ENCODE data around the gene TSC1.

Gene TSC1

DNA sequence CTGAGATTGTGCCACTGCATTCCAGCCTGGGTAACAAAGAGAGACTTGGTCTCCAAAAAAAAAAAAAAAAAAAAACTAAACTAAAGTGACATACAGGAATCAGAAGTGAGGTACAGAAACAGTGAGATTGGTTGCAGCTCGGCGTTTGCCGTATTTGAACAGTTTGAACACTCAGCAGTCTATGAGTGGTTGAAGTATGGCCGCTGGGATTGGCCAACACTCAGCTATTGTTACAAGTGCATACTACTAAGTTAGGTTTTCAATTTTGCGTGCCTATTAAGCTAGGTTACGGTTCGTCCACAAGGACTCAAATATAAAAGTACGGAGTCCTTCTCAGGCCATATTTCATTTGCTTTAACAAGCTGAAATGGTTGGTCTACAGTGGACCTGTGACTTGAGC, 3.3 kb upstream of the TSC1 start:
- H3K27ac ChIP-seq = no peak overlapping the region
- H3K4me1 ChIP-seq (ENCODE audit: control insufficient read depth in 1 of 2, insufficient read depth in 1 of 2, low read depth in 1 of 2, low read length in 1 of 2) = peaks cover 19 to 20% of the 10 kb centered on the region in 2 experiments
- H3K27me3 ChIP-seq = no peaks in the 10 kb centered on the region
- no peaks in the 10 kb centered on the region for H3K9me3 ChIP-seq
- no peak for TF ChIP-seq CTCF (IDR thresholded peaks at IDR 0.05)
- no peak overlapping the region for H3K4me3 ChIP-seq (ENCODE audit: low read depth in 1 of 2, low read length in 1 of 2)
- no peaks in the 10 kb centered on the region for H3K36me3 ChIP-seq

DNA sequence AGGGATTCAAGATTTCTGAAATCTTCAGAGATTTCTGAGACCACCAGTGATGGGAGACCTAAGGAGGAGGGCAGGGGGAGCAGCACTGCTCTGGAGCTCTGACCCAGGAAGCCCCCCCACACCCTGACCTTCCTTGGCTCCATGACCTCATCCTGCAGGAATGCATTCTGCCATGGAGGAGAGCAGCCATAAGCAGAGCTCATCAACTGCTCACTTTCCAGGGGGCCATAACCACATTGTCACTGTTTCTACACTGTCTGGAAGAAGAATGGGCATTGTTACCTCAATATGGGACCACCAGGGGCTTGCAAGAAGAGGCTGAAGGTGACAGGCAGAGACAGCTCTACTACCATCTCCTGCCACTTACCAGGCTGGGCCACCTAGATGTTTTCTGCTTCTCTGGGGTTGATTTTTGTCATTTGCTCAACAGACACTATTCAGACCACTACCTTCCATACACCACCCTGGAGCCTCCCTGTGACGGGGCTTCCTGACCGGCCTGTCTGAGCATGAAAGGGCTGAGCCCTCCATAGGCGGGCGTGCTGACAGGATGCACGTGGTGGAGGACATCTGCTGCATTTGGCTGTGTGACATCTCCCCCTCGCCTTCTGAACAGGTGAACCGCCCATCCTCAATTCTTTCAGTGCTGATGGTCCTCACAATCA, 2.3 kb upstream of the TSC1 start:
- Histone ChIP-seq H3K4me3 (ENCODE audit: low read depth in 1 of 2, low read length in 1 of 2) (no peak overlapping the region), H3K27ac (no peak overlapping the region), H3K27me3 (no peaks in the 10 kb centered on the region), H3K4me1 (ENCODE audit: control insufficient read depth in 1 of 2, insufficient read depth in 1 of 2, low read depth in 1 of 2, low read length in 1 of 2) (peaks cover 20 to 24% of the 10 kb centered on the region in 2 experiments), H3K36me3 (no peaks in the 10 kb centered on the region), H3K9me3 (no peaks in the 10 kb centered on the region)
- no peak for TF ChIP-seq CTCF (IDR thresholded peaks at IDR 0.05)

GRCh38 chr9:132946211-132946610, 1.8 kb upstream of the TSC1 start:
- Histone ChIP-seq H3K4me1 (ENCODE audit: control insufficient read depth in 1 of 2, insufficient read depth in 1 of 2, low read depth in 1 of 2, low read length in 1 of 2) (peaks cover 20 to 24% of the 10 kb centered on the region in 2 experiments), H3K9me3 (no peaks in the 10 kb centered on the region), H3K27me3 (no peaks in the 10 kb centered on the region), H3K4me3 (ENCODE audit: low read depth in 1 of 2, low read length in 1 of 2) (no peak overlapping the region), H3K36me3 (no peaks in the 10 kb centered on the region), H3K27ac (peak overlapping the region; percentile 98)
- no peak for TF ChIP-seq CTCF (IDR thresholded peaks at IDR 0.05)

GRCh38 chr9:132945186-132946130, 1.0 kb upstream of the TSC1 start:
- Histone ChIP-seq H3K27me3 (no peaks in the 10 kb centered on the region), H3K27ac (peak overlapping the region; percentile 98), H3K4me3 (ENCODE audit: low read depth in 1 of 2, low read length in 1 of 2) (peak overlapping the region; percentile 75 to 86), H3K36me3 (no peaks in the 10 kb centered on the region), H3K4me1 (ENCODE audit: control insufficient read depth in 1 of 2, insufficient read depth in 1 of 2, low read depth in 1 of 2, low read length in 1 of 2) (peaks cover 20 to 24% of the 10 kb centered on the region in 2 experiments), H3K9me3 (no peaks in the 10 kb centered on the region)
- TF ChIP-seq CTCF (IDR thresholded peaks at IDR 0.05) = no peak

- Histone ChIP-seq H3K27ac (peak overlapping the region; percentile 98), H3K4me3 (ENCODE audit: low read depth in 1 of 2, low read length in 1 of 2) (peak overlapping the region; percentile 75 to 86), H3K36me3 (no peaks in the 10 kb centered on the region), H3K27me3 (no peaks in the 10 kb centered on the region), H3K9me3 (no peaks in the 10 kb centered on the region), H3K4me1 (ENCODE audit: control insufficient read depth in 1 of 2, insufficient read depth in 1 of 2, low read depth in 1 of 2, low read length in 1 of 2) (peaks cover 20 to 24% of the 10 kb centered on the region in 2 experiments)
- no peak for TF ChIP-seq CTCF (IDR thresholded peaks at IDR 0.05)
Measured at GRCh38 chr9:132943651-132944293, 644 bp downstream of the TSC1 start.

Data from neutrophil (primary cell).